Sigmoid colon (tissue), 7 donors: ENCODE measurements around the gene CRABP1. TPM values are rescaled to one million over a fixed set of nuclear protein-coding genes. Genes with fewer than 3 reads are reported as not detected.

Experiments
- DNase-seq: peaks from one replicate; pipeline ENCODE4 v3.0.0-alpha.2; 2019
- H3K27ac ChIP-seq, 4 donors: fragments of 200-600 bp; sonication (generic); one replicate each; pipeline ENCODE4 v1.5.1; 2016 to 2019; ENCODE audit warnings: mild to moderate bottlenecking in 1 of 4
- H3K27me3 ChIP-seq, 3 donors: fragments of 200-600 bp; sonication (generic); one replicate each; pipeline ENCODE4 v1.5.1; 2019; ENCODE audit warnings: mild to moderate bottlenecking in 1 of 3
- H3K36me3 ChIP-seq, 4 donors: fragments of 200-600 bp; sonication (generic); one replicate each; pipeline ENCODE4 v1.5.1; 2016 to 2019
- H3K4me1 ChIP-seq, 4 donors: fragments of 200-600 bp; sonication (generic); one replicate each; pipeline ENCODE4 v1.5.1; 2017 to 2019
- H3K4me3 ChIP-seq, 4 donors: fragments of 200-600 bp; sonication (generic); one replicate each; pipeline ENCODE4 v1.5.1; 2017 to 2019; ENCODE audit warnings: mild to moderate bottlenecking in 2 of 4, moderate library complexity in 1 of 4
- H3K9me3 ChIP-seq, 4 donors: fragments of 200-600 bp in 3 of 4; sonication (generic) in 3 of 4; one replicate each; pipeline versions ENCODE4 v1.5.1 to v1.6.1; 2013 to 2019
- CTCF ChIP-seq, 4 experiments: fragments of 450-650 bp in 3 of 4; fragments of 200-600 bp in 1 of 4; IDR thresholded peaks; one replicate each; pipeline ENCODE4 v1.5.1; 2016 to 2019; ENCODE audit warnings: antibody characterized with exemption in 4 of 4, mild to moderate bottlenecking in 3 of 4, moderate library complexity in 2 of 4
- EP300 ChIP-seq, 4 donors: sonication (generic); formaldehyde crosslinking; IDR thresholded peaks; one replicate each; pipeline ENCODE4 v1.6.1; 2017; ENCODE audit warnings: antibody characterized with exemption in 4 of 4
- POLR2A ChIP-seq, 2 donors: fragments of 450-650 bp; IDR thresholded peaks; one replicate each; pipeline ENCODE4 v1.6.1; 2016; ENCODE audit warnings: antibody characterized with exemption in 2 of 2, mild to moderate bottlenecking in 2 of 2, moderate library complexity in 2 of 2
- POLR2AphosphoS5 ChIP-seq, 4 donors: sonication (generic); formaldehyde crosslinking; IDR thresholded peaks; one replicate each; pipeline ENCODE4 v1.6.1; 2017; ENCODE audit warnings: antibody characterized with exemption in 4 of 4
- WGBS, 2 donors: extraction: QIAGEN DNeasy Blood & Tissue Kit; methylation state at CpG; one replicate each; pipeline ENCODE4 v1.1.7; 2013; 5-methylcytosine and 5-hydroxymethylcytosine counted together
- intact Hi-C: fragments of 100-400 bp; cut with DNase I; formaldehyde crosslinking; loops from one replicate; pipeline ENCODE4 v1.15.1; 2023
- polyA plus RNA-seq, 3 donors: library from polyadenylated mRNA; stranded (reverse); fragments of 200-250 nt; gene quantifications; one replicate each; pipeline ENCODE4 v1.2.3, GENCODE V29; 2013
- total RNA-seq, 4 donors: library from RNA; depleted of rRNA; stranded (reverse); fragments of >200 nt; gene quantifications; one replicate each; pipeline ENCODE4 v1.1.0, GENCODE V29; 2016
- donor health status: healthy with polysubstance abuse.
- donor health status: Bipolar disorder and iron deficiency.
- donor health status: healthy.

The CRABP1 gene
- total and polyA plus RNA-seq, 7 donors, result 2.1 to 8.2 (median 4.5) TPM; not detected in 2

- WGBS, 2 donors, result 94% methylated on average over 5 of the region's 5 CpGs
- intact Hi-C loops, result no loop called here
Observed at GRCh38 chr15:78324144-78324543, 16.0 kb upstream of the CRABP1 start.

GRCh38 chr15:78325092-78325843, 14.9 kb upstream of the CRABP1 start:
- H3K27me3 ChIP-seq, result no peaks in the 10 kb centered on the region
- no peak for DNase-seq
- H3K27ac ChIP-seq, result no peak overlapping the region
- no peaks in the 10 kb centered on the region for H3K36me3 ChIP-seq
- no peak for TF ChIP-seq POLR2A (IDR thresholded peaks at IDR 0.05)
- TF ChIP-seq POLR2AphosphoS5 (IDR thresholded peaks at IDR 0.05), result peak in 1 of 4 donors; percentile 25
- H3K9me3 ChIP-seq, result no peaks in the 10 kb centered on the region
- no peak overlapping the region for H3K4me3 ChIP-seq
- 57 to 75% methylated on average over 7 of the region's 7 CpGs for WGBS, 2 donors
- peaks cover 0 to 10% (median 0%) of the 10 kb centered on the region in 4 donors for H3K4me1 ChIP-seq
- intact Hi-C loops, result no loop called here

More at GRCh38 chr15:78324144-78324543, 16.0 kb upstream of the CRABP1 start:
- DNase-seq, result no peak
- Histone ChIP-seq H3K4me3 (no peak overlapping the region), H3K4me1 (peaks cover 0 to 10% (median 0%) of the 10 kb centered on the region in 4 donors), H3K9me3 (no peaks in the 10 kb centered on the region), H3K36me3 (no peaks in the 10 kb centered on the region), H3K27ac (no peak overlapping the region), H3K27me3 (no peaks in the 10 kb centered on the region)
- TF ChIP-seq CTCF (IDR thresholded peaks at IDR 0.05) (no peak), POLR2A (IDR thresholded peaks at IDR 0.05) (no peak), EP300 (IDR thresholded peaks at IDR 0.05) (no peak), POLR2AphosphoS5 (IDR thresholded peaks at IDR 0.05) (no peak)

- peaks cover 0 to 10% (median 0%) of the 10 kb centered on the region in 4 donors for H3K4me1 ChIP-seq
- WGBS, 2 donors, result 74 to 86% methylated on average over 1 of the region's 1 CpG
- H3K9me3 ChIP-seq, result no peaks in the 10 kb centered on the region
- H3K36me3 ChIP-seq, result no peaks in the 10 kb centered on the region
- TF ChIP-seq EP300 (IDR thresholded peaks at IDR 0.05) (no peak), CTCF (IDR thresholded peaks at IDR 0.05) (no peak), POLR2AphosphoS5 (IDR thresholded peaks at IDR 0.05) (no peak), POLR2A (IDR thresholded peaks at IDR 0.05) (no peak)
- H3K27ac ChIP-seq, result no peak overlapping the region
- no peak for DNase-seq
- no peaks in the 10 kb centered on the region for H3K27me3 ChIP-seq
- no peak overlapping the region for H3K4me3 ChIP-seq
- intact Hi-C loops, result no loop called here
Observed at GRCh38 chr15:78327466-78327865, 12.7 kb upstream of the CRABP1 start.

- H3K36me3 ChIP-seq, result no peaks in the 10 kb centered on the region
- WGBS, 2 donors, result 62 to 63% methylated on average over 4 of the region's 4 CpGs
- intact Hi-C loops, result no loop called here
Observed at GRCh38 chr15:78329625-78330024, 10.5 kb upstream of the CRABP1 start.

More at GRCh38 chr15:78329625-78330024, 10.5 kb upstream of the CRABP1 start:
- no peaks in the 10 kb centered on the region for H3K27me3 ChIP-seq
- H3K4me3 ChIP-seq, result no peak overlapping the region
- peaks cover 0 to 10% (median 0%) of the 10 kb centered on the region in 4 donors for H3K4me1 ChIP-seq
- H3K9me3 ChIP-seq, result no peaks in the 10 kb centered on the region
- DNase-seq, result no peak
- no peak overlapping the region for H3K27ac ChIP-seq
- no peak for TF ChIP-seq POLR2A (IDR thresholded peaks at IDR 0.05)
- no peak for TF ChIP-seq CTCF (IDR thresholded peaks at IDR 0.05)
- no peak for TF ChIP-seq EP300 (IDR thresholded peaks at IDR 0.05)
- no peak for TF ChIP-seq POLR2AphosphoS5 (IDR thresholded peaks at IDR 0.05)
